ENCODE data around the gene SLC29A3. TPM values are rescaled to one million over a fixed set of nuclear protein-coding genes. Genes with fewer than 3 reads are reported as not detected.

The SLC29A3 gene
- total and polyA plus RNA-seq, 2 of the 8 experiments (the other 6 are each of a cell fraction or from before 2014, with no cell fraction given), result 14.0 to 24.6 TPM

DNA sequence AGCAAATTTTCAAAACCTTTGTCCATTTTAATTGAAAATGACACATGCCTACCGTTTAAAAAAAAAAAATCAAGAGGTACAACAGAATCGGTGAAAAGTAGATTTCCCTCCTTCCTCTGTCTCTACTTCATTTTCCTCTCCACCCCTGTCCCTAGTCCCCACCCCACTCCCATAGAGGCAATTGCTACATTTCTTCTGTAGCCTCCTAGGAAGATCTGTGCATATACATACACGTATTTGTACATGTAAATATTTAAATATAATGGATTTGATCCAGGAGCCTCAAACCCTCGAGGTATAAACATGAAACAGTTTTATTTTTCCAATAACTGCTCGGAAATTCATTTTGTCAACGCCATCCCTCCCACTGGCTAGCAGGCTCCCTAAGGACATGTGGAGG, 14.1 kb upstream of the SLC29A3 start:
- Histone ChIP-seq H2BK5ac (ENCODE audit: low read depth, low read length) (no peak overlapping the region), H3K9me3 (ENCODE audit: insufficient read depth in 2 of 2, low read depth in 1 of 2, low read length in 1 of 2) (no peaks in the 10 kb centered on the region), H2BK20ac (ENCODE audit: low read length) (no peak overlapping the region), H3K23ac (ENCODE audit: insufficient read length) (no peak overlapping the region), H2AFZ (ENCODE audit: low read length) (no peak overlapping the region), H2BK15ac (ENCODE audit: low read length) (no peak overlapping the region), H3K56ac (replicated peaks; ENCODE audit: insufficient read length, low read depth, low read length) (no peak overlapping the region), H3K36me3 (ENCODE audit: control insufficient read depth in 2 of 4, insufficient read depth in 4 of 4, low read length in 3 of 4) (peaks cover 0 to 2% (median under 1%) of the 10 kb centered on the region in 4 experiments; a peak in 3 of 8 replicates), H4K8ac (ENCODE audit: extremely low read depth, insufficient read depth, low read length) (no peak overlapping the region), H3K23me2 (ENCODE audit: low read depth, low read length) (peaks cover under 1% of the 10 kb centered on the region; the same call in 1 of the 2 replicates), H3K9ac (replicated peaks in 1 of 4; ENCODE audit: extremely low read depth in 1 of 4, low read depth in 3 of 4, low read length in 3 of 4) (no peak overlapping the region), H3K27me3 (replicated peaks in 1 of 4; ENCODE audit: control insufficient read depth in 3 of 4, extremely low read depth in 1 of 4, insufficient read depth in 3 of 4, low read length in 3 of 4) (no peaks in the 10 kb centered on the region), H3K4ac (replicated peaks; ENCODE audit: insufficient read length, low read depth, low read length) (no peak overlapping the region), H3K79me2 (ENCODE audit: control insufficient read depth in 1 of 2, insufficient read depth in 2 of 2, low read length in 2 of 2) (no peaks in the 10 kb centered on the region; a peak in 1 of 4 replicates), H2BK120ac (replicated peaks; ENCODE audit: low read depth, low read length) (no peak overlapping the region), H4K20me1 (replicated peaks in 1 of 2; ENCODE audit: control insufficient read depth in 1 of 2, insufficient read depth in 2 of 2, low read length in 2 of 2) (peaks cover 2 to 3% of the 10 kb centered on the region in 2 experiments), H3K79me1 (ENCODE audit: low read depth, low read length) (no peaks in the 10 kb centered on the region), H4K5ac (ENCODE audit: insufficient read length, low read depth, low read length) (no peak overlapping the region), H2AK5ac (ENCODE audit: low read depth, low read length) (no peak overlapping the region), H3K4me3 (ENCODE audit: extremely low read depth in 1 of 4, insufficient read depth in 2 of 4, low read depth in 3 of 4, low read length in 4 of 4) (no peak overlapping the region), H3K4me1 (replicated peaks in 1 of 4; ENCODE audit: control insufficient read depth in 3 of 4, insufficient read depth in 4 of 4, low read length in 3 of 4) (peaks cover 0 to 4% (median 0%) of the 10 kb centered on the region in 4 experiments; a peak in 3 of 7 replicates), H3K14ac (ENCODE audit: insufficient read length) (no peak overlapping the region), H4K91ac (replicated peaks; ENCODE audit: insufficient read length, low read length) (no peak overlapping the region), H2BK12ac (ENCODE audit: low read depth, low read length) (no peak overlapping the region), H3K18ac (ENCODE audit: extremely low read depth, low read length) (no peak overlapping the region), H3K27ac (ENCODE audit: low read depth, low read length) (no peak overlapping the region), H3K4me2 (ENCODE audit: insufficient read depth in 1 of 2, low read depth in 2 of 2, low read length in 2 of 2) (no peak overlapping the region)
- no peak for FAIRE-seq
- WGBS, 2 experiments (ENCODE audit: extremely low coverage in 1 of 2, insufficient coverage in 1 of 2, insufficient read length in 1 of 2, insufficient replicate concordance in 2 of 2, low coverage in 1 of 2, low lambda C conversion rate in 2 of 2, missing lambda C conversion rate in 1 of 2), result 79% methylated on average over 6 of the region's 6 CpGs; no CpG with 5 or more reads in 1 of the 2 experiments
- ChIA-PET POLR2A (ENCODE audit: partially characterized antibody) (interaction anchor here (1.6 kb wide), 1 partner anchor 28 kb away, joined by 3 read pairs; no protein-coding TSS in a partner anchor), CTCF (ENCODE audit: partially characterized antibody) (interaction anchor here (1.2 to 4.4 kb wide), 6 partner anchors 11 to 170 kb away, joined by 3 to 35 read pairs (median 4); no protein-coding TSS in a partner anchor)
- TF ChIP-seq SP2 (IDR thresholded peaks at IDR 0.05; ENCODE audit: low read length) (no peak), ZNF274 (IDR thresholded peaks at IDR 0.05; ENCODE audit: borderline replicate concordance, extremely low read depth, low read length) (no peak), RXRA (IDR thresholded peaks at IDR 0.05; ENCODE audit: insufficient read depth, low read depth, low read length) (no peak), RBBP5 (IDR thresholded peaks at IDR 0.05; ENCODE audit: borderline replicate concordance, low read depth, low read length) (no peak), TAF1 (IDR thresholded peaks at IDR 0.05; ENCODE audit: low read depth, low read length) (no peak), CHD1 (IDR thresholded peaks at IDR 0.05; ENCODE audit: low read depth, low read length) (no peak), CTBP2 (IDR thresholded peaks at IDR 0.05; ENCODE audit: borderline replicate concordance, insufficient read depth, insufficient read length, low read length) (no peak), ASH2L (IDR thresholded peaks at IDR 0.05; ENCODE audit: low read length) (no peak), JUN (IDR thresholded peaks at IDR 0.05; ENCODE audit: low read depth, low read length) (no peak), MAFK (IDR thresholded peaks at IDR 0.05; ENCODE audit: low read depth, low read length) (no peak), FOSL1 (IDR thresholded peaks at IDR 0.05; ENCODE audit: insufficient read depth, low read depth, low read length) (no peak), TAF7 (optimal IDR thresholded peaks at IDR 0.05; ENCODE audit: borderline replicate concordance, low read depth, low read length) (no peak)
- no peak for DNase-seq (ENCODE audit: low read depth in 1 of 2, low spot score in 2 of 2)

Measured in H1 (cell line).